ENCODE data around the gene MAN2B2.
"Not testable (repeated sequence)": the region's sequence is repeated elsewhere in the genome, so short reads cannot be mapped to it uniquely, and the experiment has no call there.

MAN2B2 gene

DNA sequence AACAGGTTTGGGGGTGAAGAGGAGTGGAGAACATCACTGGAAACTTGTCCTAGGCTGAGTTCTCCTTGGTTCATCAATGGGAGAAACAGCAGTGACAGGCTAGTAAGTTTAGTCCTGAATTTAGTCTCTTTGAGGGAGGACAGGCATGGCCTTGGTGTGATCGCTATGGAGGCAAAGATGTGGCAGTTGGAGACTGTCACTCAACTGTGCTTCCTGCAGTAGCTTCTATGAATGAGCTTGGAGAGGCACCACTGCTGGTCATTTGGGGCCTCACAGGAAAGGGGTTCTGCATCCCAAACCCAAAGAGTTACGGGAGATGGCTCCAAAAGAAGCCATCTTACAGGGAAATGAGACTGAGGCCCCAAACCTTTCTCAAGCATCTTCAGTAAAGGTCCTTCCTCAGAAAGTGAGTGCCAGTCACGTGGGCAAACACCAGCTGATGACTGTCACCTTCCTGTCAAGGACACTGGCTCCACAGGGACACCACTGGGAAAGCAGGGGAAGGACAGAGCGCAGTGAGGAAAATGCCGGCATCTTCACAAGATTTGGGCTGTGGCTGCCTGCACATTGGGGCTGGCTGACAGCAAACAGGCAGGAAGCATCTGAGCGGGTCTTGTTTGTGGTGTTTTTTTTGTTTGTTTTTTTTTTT is 72.7 kb downstream of the MAN2B2 start:
- no peak for TF ChIP-seq EZH2phosphoT487 (IDR thresholded peaks at IDR 0.05; ENCODE audit: low read length)
- no peak for TF ChIP-seq EZH2 (optimal IDR thresholded peaks at IDR 0.05; ENCODE audit: low read depth, low read length)
- TF ChIP-seq, protein P1, sequence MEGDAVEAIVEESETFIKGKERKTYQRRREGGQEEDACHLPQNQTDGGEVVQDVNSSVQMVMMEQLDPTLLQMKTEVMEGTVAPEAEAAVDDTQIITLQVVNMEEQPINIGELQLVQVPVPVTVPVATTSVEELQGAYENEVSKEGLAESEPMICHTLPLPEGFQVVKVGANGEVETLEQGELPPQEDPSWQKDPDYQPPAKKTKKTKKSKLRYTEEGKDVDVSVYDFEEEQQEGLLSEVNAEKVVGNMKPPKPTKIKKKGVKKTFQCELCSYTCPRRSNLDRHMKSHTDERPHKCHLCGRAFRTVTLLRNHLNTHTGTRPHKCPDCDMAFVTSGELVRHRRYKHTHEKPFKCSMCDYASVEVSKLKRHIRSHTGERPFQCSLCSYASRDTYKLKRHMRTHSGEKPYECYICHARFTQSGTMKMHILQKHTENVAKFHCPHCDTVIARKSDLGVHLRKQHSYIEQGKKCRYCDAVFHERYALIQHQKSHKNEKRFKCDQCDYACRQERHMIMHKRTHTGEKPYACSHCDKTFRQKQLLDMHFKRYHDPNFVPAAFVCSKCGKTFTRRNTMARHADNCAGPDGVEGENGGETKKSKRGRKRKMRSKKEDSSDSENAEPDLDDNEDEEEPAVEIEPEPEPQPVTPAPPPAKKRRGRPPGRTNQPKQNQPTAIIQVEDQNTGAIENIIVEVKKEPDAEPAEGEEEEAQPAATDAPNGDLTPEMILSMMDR (IDR thresholded peaks at IDR 0.05; ENCODE audit: low read length): no peak
- H3K27me3 ChIP-seq (replicated peaks; ENCODE audit: insufficient read depth, low read length): no peaks in the 10 kb centered on the region
- H3K79me2 ChIP-seq (ENCODE audit: low read length): peaks cover 4% of the 10 kb centered on the region
- no peak for DNase-seq
- no peak overlapping the region for H2AFZ ChIP-seq (ENCODE audit: low read length)
- no peak overlapping the region for H3K27ac ChIP-seq (ENCODE audit: low read length)
- H3K9ac ChIP-seq (ENCODE audit: low read length): no peak overlapping the region
- no peaks in the 10 kb centered on the region for H3K4me1 ChIP-seq (ENCODE audit: low read length)
- no peak overlapping the region for H3K4me2 ChIP-seq (ENCODE audit: low read depth, low read length)
- H3F3A ChIP-seq (ENCODE audit: insufficient read depth, low read length): peaks cover 4% of the 10 kb centered on the region; the same call in 1 of the 2 replicates
- H3K36me3 ChIP-seq (replicated peaks; ENCODE audit: insufficient read depth, low read length): no peaks in the 10 kb centered on the region
- no peaks in the 10 kb centered on the region for H3K9me3 ChIP-seq (replicated peaks; ENCODE audit: insufficient read depth, low read length)
- H3K9me2 ChIP-seq (replicated peaks; ENCODE audit: insufficient read depth, low read length): no peaks in the 10 kb centered on the region
- H3K4me3 ChIP-seq (ENCODE audit: low read length): no peak overlapping the region
- H4K20me1 ChIP-seq (ENCODE audit: insufficient read depth, low read length): no peaks in the 10 kb centered on the region

DNA sequence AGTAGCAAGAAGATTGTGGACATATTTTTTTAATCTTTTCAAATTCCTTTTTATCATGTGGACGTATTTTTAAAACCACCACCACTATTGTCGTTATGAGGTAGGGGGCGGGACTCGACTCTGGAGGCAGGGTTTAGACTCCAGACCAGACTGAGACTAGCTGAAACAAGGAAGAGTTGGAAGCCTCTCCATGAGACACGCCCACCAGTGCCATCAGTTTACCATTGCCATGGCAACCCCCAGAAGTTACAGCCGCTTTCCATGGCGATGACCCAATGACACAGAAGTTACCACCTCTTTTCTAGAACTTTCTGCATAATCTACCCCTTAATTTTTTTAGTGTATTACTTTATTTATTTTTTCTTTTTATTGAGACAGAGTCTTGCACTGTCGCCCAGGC is 74.2 kb downstream of the MAN2B2 start:
- Histone ChIP-seq H3K4me2 (ENCODE audit: low read depth, low read length) (no peak overlapping the region), H3K4me1 (ENCODE audit: low read length) (no peaks in the 10 kb centered on the region), H3K36me3 (replicated peaks; ENCODE audit: insufficient read depth, low read length) (no peaks in the 10 kb centered on the region), H2AFZ (ENCODE audit: low read length) (no peak overlapping the region), H3K27me3 (replicated peaks; ENCODE audit: insufficient read depth, low read length) (no peaks in the 10 kb centered on the region), H3K27ac (ENCODE audit: low read length) (no peak overlapping the region), H3K79me2 (ENCODE audit: low read length) (no peaks in the 10 kb centered on the region), H3K9me3 (replicated peaks; ENCODE audit: insufficient read depth, low read length) (no peaks in the 10 kb centered on the region), H3K9ac (ENCODE audit: low read length) (no peak overlapping the region), H3K4me3 (ENCODE audit: low read length) (no peak overlapping the region), H3K9me2 (replicated peaks; ENCODE audit: insufficient read depth, low read length) (no peaks in the 10 kb centered on the region), H4K20me1 (ENCODE audit: insufficient read depth, low read length) (no peaks in the 10 kb centered on the region), H3F3A (ENCODE audit: insufficient read depth, low read length) (peaks cover 4% of the 10 kb centered on the region; the same call in 1 of the 2 replicates)
- DNase-seq: no peak
- TF ChIP-seq EZH2 (optimal IDR thresholded peaks at IDR 0.05; ENCODE audit: low read depth, low read length): no peak
- no peak for TF ChIP-seq EZH2phosphoT487 (IDR thresholded peaks at IDR 0.05; ENCODE audit: low read length)
- TF ChIP-seq, protein P1 (IDR thresholded peaks at IDR 0.05; ENCODE audit: low read length): no peak

- H3F3A ChIP-seq (ENCODE audit: insufficient read depth, low read length); H3K9ac ChIP-seq (ENCODE audit: low read length); H3K36me3 ChIP-seq (replicated peaks; ENCODE audit: insufficient read depth, low read length); H2AFZ ChIP-seq (ENCODE audit: low read length); H3K9me2 ChIP-seq (replicated peaks; ENCODE audit: insufficient read depth, low read length); H3K79me2 ChIP-seq (ENCODE audit: low read length); H4K20me1 ChIP-seq (ENCODE audit: insufficient read depth, low read length); H3K4me2 ChIP-seq (ENCODE audit: low read depth, low read length); H3K4me3 ChIP-seq (ENCODE audit: low read length); H3K27ac ChIP-seq (ENCODE audit: low read length); DNase-seq; H3K9me3 ChIP-seq (replicated peaks; ENCODE audit: insufficient read depth, low read length); H3K4me1 ChIP-seq (ENCODE audit: low read length): not testable (repeated sequence)
- H3K27me3 ChIP-seq (replicated peaks; ENCODE audit: insufficient read depth, low read length): peaks cover 15% of the 10 kb centered on the region
Observed at GRCh38 chr4:6654211-6654610, 79.2 kb downstream of the MAN2B2 start.

DNA sequence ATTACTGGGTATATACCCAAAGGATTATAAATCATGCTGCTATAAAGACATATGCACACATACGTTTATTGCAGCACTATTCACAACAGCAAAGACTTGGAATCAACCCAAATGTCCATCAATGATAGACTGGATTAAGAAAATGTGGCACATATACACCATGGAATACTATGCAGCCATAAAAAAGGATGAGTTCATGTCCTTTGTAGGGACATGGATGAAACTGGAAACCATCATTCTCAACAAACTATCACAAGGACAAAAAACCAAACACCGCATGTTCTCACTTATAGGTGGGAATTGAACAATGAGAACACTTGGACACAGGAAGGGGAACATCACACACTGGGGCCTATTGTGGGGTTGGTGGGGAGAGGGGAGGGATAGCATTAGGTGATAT is 80.3 kb downstream of the MAN2B2 start:
- not testable (repeated sequence) for H3K4me3 ChIP-seq (ENCODE audit: low read length); H3K9me2 ChIP-seq (replicated peaks; ENCODE audit: insufficient read depth, low read length); H3K79me2 ChIP-seq (ENCODE audit: low read length); H3F3A ChIP-seq (ENCODE audit: insufficient read depth, low read length); H3K9ac ChIP-seq (ENCODE audit: low read length); H3K36me3 ChIP-seq (replicated peaks; ENCODE audit: insufficient read depth, low read length); H3K9me3 ChIP-seq (replicated peaks; ENCODE audit: insufficient read depth, low read length); H3K4me1 ChIP-seq (ENCODE audit: low read length); H2AFZ ChIP-seq (ENCODE audit: low read length); H3K27ac ChIP-seq (ENCODE audit: low read length); H3K4me2 ChIP-seq (ENCODE audit: low read depth, low read length); DNase-seq; H4K20me1 ChIP-seq (ENCODE audit: insufficient read depth, low read length)
- H3K27me3 ChIP-seq (replicated peaks; ENCODE audit: insufficient read depth, low read length): peaks cover 25% of the 10 kb centered on the region

All from MM.1S (cell line).